ENCODE measurements around the gene HSD17B12. TPM values are rescaled to one million over a fixed set of nuclear protein-coding genes. Genes with fewer than 3 reads are reported as not detected.

Gene HSD17B12
- total RNA-seq, 1 donor: 148 TPM

DNA sequence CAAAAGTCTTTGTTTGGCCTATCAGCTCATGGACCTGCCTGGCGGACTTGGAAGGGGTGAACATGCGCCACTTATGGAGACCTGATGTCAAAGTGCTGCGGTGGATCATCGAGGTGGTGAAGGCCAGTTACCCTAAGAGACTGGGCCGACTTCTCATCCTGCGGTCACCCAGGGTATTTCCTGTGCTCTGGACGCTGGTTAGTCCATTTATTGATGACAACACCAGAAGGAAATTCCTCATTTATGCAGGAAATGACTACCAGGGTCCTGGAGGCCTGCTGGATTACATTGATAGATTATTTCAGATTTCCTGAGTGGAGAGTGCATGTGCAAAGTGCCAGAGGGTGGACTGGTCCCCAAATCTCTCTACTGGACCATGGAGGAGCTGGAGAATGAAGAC is 218.0 kb downstream of the HSD17B12 start:
- TF ChIP-seq, protein P1, sequence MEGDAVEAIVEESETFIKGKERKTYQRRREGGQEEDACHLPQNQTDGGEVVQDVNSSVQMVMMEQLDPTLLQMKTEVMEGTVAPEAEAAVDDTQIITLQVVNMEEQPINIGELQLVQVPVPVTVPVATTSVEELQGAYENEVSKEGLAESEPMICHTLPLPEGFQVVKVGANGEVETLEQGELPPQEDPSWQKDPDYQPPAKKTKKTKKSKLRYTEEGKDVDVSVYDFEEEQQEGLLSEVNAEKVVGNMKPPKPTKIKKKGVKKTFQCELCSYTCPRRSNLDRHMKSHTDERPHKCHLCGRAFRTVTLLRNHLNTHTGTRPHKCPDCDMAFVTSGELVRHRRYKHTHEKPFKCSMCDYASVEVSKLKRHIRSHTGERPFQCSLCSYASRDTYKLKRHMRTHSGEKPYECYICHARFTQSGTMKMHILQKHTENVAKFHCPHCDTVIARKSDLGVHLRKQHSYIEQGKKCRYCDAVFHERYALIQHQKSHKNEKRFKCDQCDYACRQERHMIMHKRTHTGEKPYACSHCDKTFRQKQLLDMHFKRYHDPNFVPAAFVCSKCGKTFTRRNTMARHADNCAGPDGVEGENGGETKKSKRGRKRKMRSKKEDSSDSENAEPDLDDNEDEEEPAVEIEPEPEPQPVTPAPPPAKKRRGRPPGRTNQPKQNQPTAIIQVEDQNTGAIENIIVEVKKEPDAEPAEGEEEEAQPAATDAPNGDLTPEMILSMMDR (IDR thresholded peaks at IDR 0.05; ENCODE audit: insufficient read depth, low read depth, low read length): no peak
- no peak for DNase-seq (ENCODE audit: low read depth)
- H3K4me3 ChIP-seq (ENCODE audit: low read depth, low read length): no peak overlapping the region

DNA sequence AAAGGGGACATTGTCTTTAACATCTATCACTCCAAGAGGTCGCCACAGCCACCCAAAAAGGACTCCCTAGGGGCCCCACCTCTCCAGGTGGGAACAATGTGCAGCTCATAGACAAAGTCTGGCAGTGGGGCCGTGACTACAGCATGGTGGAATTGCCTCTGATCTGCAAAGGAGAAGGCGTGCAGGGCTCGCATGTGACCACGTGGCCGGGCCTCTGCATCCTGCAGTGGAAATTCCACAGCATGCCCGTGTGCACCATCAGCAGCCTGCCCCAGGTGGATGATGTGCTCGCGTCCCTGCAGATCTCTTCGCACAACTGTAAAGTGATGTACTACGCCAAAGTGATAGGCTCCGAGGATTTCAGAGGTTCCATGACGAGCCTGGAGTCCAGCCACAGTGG is 218.6 kb downstream of the HSD17B12 start:
- no peak overlapping the region for H3K4me3 ChIP-seq (ENCODE audit: low read depth, low read length)
- no peak for DNase-seq (ENCODE audit: low read depth)
- TF ChIP-seq, protein P1 (IDR thresholded peaks at IDR 0.05; ENCODE audit: insufficient read depth, low read depth, low read length): no peak

DNA sequence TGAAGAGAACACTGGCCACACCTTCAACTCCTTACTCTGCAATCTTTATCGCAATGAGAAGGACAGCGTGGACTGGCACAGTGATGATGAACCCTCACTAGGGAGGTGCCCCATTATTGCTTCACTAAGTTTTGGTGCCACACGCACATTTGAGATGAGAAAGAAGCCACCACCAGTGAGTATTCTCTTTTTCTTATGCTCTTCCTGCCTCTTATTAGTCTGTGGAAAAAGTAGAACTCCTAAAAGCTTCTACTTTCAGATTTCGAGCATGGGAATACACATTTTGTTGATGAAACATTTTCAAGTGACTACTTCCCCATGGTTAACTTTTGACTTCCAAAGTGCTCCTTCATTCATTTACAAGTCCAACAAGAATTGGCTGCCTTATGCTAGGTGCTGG is 221.0 kb downstream of the HSD17B12 start:
- DNase-seq (ENCODE audit: low read depth): no peak
- H3K4me3 ChIP-seq (ENCODE audit: low read depth, low read length): no peak overlapping the region
- TF ChIP-seq, protein P1 (IDR thresholded peaks at IDR 0.05; ENCODE audit: insufficient read depth, low read depth, low read length): no peak

DNA sequence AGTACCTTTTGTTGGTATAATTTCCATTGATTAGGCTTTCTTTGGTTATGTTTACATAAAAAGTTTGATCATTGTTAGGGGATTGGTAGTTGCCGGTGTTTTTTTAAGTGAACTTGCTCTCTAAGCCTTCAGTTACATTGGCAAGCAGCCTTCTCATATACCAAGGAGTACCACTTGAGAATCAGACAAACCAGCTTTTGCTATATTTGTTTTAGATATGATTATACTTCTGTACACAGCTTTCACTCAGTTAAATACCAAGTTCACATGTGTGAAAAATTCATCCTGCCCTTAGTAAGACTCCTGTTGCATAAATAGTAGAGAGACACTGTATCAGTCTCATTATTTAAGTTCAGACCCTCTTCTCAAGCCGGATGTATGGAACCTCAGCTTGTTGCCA is 222.5 kb downstream of the HSD17B12 start:
- no peak overlapping the region for H3K4me3 ChIP-seq (ENCODE audit: low read depth, low read length)
- TF ChIP-seq, protein P1 (IDR thresholded peaks at IDR 0.05; ENCODE audit: insufficient read depth, low read depth, low read length): no peak
- DNase-seq (ENCODE audit: low read depth): no peak

DNA sequence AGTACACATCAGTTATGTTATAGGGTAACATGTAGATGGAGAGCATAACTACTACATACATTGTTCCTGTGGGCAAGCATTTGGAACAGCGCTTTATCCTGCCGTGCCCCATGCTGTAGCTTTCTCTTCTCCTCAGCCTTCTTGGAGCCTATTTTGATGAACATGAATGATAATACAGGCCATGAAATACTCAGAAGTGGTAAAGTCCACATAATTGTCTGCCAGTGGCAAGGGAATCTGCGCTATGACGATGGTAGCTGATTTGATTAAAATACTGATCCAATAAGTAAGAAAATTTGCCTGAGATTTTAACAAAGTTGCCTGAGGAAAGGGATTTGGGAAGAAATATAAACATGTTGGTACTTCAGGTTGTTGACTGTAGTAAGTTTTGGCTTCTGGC is 223.4 kb downstream of the HSD17B12 start:
- H3K4me3 ChIP-seq (ENCODE audit: low read depth, low read length): no peak overlapping the region
- TF ChIP-seq, protein P1 (IDR thresholded peaks at IDR 0.05; ENCODE audit: insufficient read depth, low read depth, low read length): no peak
- DNase-seq (ENCODE audit: low read depth): no peak

DNA sequence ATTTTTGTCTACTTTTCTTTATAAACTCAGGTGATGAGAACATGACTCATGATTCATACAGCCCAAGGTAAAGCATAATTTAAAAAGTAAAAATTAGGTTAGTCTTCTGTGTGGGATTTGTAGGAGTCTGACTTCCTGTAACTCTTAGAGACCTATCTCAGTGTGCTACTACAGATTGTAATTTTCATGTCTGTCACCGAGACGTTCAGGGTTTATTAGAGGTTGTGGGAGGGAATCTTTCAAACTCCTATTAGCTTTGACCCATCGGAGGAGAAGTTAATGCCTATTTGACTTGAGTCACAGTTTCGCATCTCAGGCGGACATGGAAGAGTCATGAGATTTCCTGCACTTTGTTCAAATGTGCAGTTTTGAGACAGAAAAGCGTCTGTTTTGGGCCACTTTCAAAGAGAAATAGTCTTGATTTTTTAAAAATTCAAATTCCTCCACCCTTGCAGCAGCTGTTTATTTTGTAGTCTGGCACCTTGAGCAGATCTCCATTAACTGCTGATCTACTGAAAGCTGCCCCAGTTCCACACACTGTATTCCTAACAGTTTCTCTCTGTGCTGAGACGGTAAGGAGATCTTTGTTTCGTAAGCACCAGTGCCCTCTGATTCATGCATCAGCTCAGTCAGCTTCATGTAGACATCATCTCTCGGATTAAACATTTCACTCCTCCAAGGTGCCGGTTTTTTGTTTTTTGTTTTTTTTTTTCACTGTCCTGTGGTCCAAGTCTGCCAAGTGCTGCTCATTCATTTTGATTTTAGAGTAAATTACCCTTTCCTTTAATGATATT is 224.4 kb downstream of the HSD17B12 start:
- H3K4me3 ChIP-seq (ENCODE audit: low read depth, low read length): no peak overlapping the region
- DNase-seq (ENCODE audit: low read depth): peak; percentile 78
- TF ChIP-seq, protein P1 (IDR thresholded peaks at IDR 0.05; ENCODE audit: insufficient read depth, low read depth, low read length): no peak

DNA sequence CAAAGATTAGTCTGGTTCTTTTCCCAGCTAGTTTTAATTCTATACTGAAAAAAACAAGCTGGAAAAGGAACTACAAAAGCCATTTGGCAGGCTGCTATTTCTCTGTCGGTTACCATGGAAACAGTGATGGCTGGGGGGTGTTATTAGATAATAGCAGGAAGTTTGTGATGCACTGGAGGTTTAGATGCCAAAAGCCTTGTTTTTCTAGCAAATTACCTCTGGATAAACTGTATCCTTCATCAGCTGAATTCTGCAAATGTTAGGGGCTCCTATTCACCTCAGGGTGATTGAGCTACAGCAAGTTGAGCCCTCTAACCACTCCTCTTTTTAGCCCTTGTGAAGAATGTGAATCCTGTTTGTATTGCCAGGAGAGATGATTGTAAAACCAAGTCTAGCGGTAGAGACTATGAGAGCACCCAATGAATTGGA is 225.3 kb downstream of the HSD17B12 start:
- peak; percentile 32 for DNase-seq (ENCODE audit: low read depth)
- TF ChIP-seq, protein P1 (IDR thresholded peaks at IDR 0.05; ENCODE audit: insufficient read depth, low read depth, low read length): no peak
- H3K4me3 ChIP-seq (ENCODE audit: low read depth, low read length): no peak overlapping the region
